GM12878 (cell line): ENCODE measurements around the gene SALL4. TPM values are rescaled to one million over a fixed set of nuclear protein-coding genes. Genes with fewer than 3 reads are reported as not detected.

ENCODE experiments used
- ATAC-seq: fragments of 200-7000 bp; cut with Tn5 transposase; 3 replicates; pipeline ENCODE4 v1.9.1; 2020; ENCODE audit warnings: mild to moderate bottlenecking, moderate library complexity
- BruUV-seq: library from RNA; stranded (reverse); fragments of 400-500 nt; replicated peaks from 2 replicates; lab custom pipeline; 2021; lab: Mats Ljungman, UMichigan
- CTCF ChIA-PET: fragments of 300-600 bp; sonication (Branson Sonifier 250); formaldehyde crosslinking; extraction: SDS; loops from one replicate; lab custom pipeline; 2021; ENCODE audit warnings: inconsistent platforms; lab: Yijun Ruan, JAX
- POLR2A ChIA-PET: fragments of 350-600 bp; formaldehyde crosslinking; extraction: SDS; loops from one replicate; lab custom pipeline; 2021; ENCODE audit warnings: inconsistent platforms; lab: Charles Lee
- RAD21 ChIA-PET: fragments of 300-600 bp; sonication (Branson Sonifier 250); formaldehyde crosslinking; loops from one replicate; lab custom pipeline; 2023; ENCODE audit warnings: antibody characterized with exemption; ENCODE audit not compliant: unreplicated experiment; lab: Charles Lee
- SMC1A ChIA-PET: fragments of 300-600 bp; sonication (Branson Sonifier 250); formaldehyde crosslinking; loops from one replicate; lab custom pipeline; 2023; ENCODE audit not compliant: unreplicated experiment, uncharacterized antibody; lab: Charles Lee
- DNase-seq: peaks from one replicate; pipeline ENCODE4 v3.0.0-alpha.2; 2011; ENCODE audit warnings: low read depth, low spot score
- FAIRE-seq: peaks from 3 replicates; lab custom pipeline; 2011; peaks lifted over from hg19 to GRCh38; lab: Jason Lieb, UNC
- H2AFZ ChIP-seq: 2 replicates; pipeline ENCODE4 v1.6.0; 2011; ENCODE audit warnings: low read depth, low read length, control low read depth; ENCODE audit not compliant: control insufficient read depth
- H3K27ac ChIP-seq: 2 replicates; pipeline ENCODE4 v1.5.1; 2011; ENCODE audit warnings: control low read depth; ENCODE audit not compliant: control insufficient read depth, insufficient read depth
- H3K27me3 ChIP-seq, 2 experiments: replicated peaks in 1 of 2; 2 replicates each; pipeline versions ENCODE4 v1.6.0 to v1.6.1; 2011; ENCODE audit warnings: low read length in 1 of 2; ENCODE audit not compliant: control insufficient read depth in 2 of 2, insufficient read depth in 2 of 2
- H3K36me3 ChIP-seq, 2 experiments: 2 replicates each; pipeline ENCODE4 v1.5.1; 2011; ENCODE audit warnings: low read length in 1 of 2; ENCODE audit not compliant: control insufficient read depth in 2 of 2, insufficient read depth in 2 of 2
- H3K4me1 ChIP-seq: 2 replicates; pipeline ENCODE4 v1.6.1; 2011; ENCODE audit warnings: mild to moderate bottlenecking, low read length, moderate library complexity, mixed read lengths; ENCODE audit not compliant: control insufficient read depth, insufficient read depth
- H3K4me2 ChIP-seq: 2 replicates; pipeline ENCODE4 v1.6.0; 2011; ENCODE audit warnings: control low read depth; ENCODE audit not compliant: control insufficient read depth, insufficient read depth
- H3K4me3 ChIP-seq: fragments of 200-600 bp; sonication (generic); 2 replicates; pipeline ENCODE4 v1.5.1; 2016
- H3K79me2 ChIP-seq: 2 replicates; pipeline ENCODE4 v1.6.0; 2011; ENCODE audit warnings: low read length; ENCODE audit not compliant: control insufficient read depth, insufficient read depth
- H3K9ac ChIP-seq: 2 replicates; pipeline ENCODE4 v1.8.0; 2011; ENCODE audit warnings: low read length, control low read depth, mixed read lengths; ENCODE audit not compliant: control insufficient read depth, insufficient read depth
- H3K9me3 ChIP-seq: replicated peaks from 3 replicates; pipeline ENCODE4 v1.5.1; 2011; ENCODE audit warnings: mild to moderate bottlenecking, low read length; ENCODE audit not compliant: control insufficient read depth, insufficient read depth
- H4K20me1 ChIP-seq: 2 replicates; pipeline ENCODE4 v1.6.0; 2011; ENCODE audit not compliant: control insufficient read depth, insufficient read depth
- BACH1 ChIP-seq: fragments of 450-650 bp; IDR thresholded peaks from 2 replicates; pipeline ENCODE4 v1.6.1; 2017; ENCODE audit warnings: mild to moderate bottlenecking, borderline replicate concordance
- BHLHE40 ChIP-seq, 2 experiments: fragments of 450-650 bp in 1 of 2; IDR thresholded peaks; 2 replicates each; pipeline ENCODE4 v1.6.1; 2011 to 2017; ENCODE audit warnings: low read depth in 2 of 2, borderline replicate concordance in 1 of 2, improper control_type of control experiment in 1 of 2, low read length in 1 of 2, mild to moderate bottlenecking in 1 of 2
- MYB ChIP-seq: fragments of 150-350 bp; IDR thresholded peaks from 2 replicates; pipeline ENCODE4 v1.6.1; 2014; ENCODE audit warnings: mild to moderate bottlenecking, low read depth, low read length, borderline replicate concordance
- MYC ChIP-seq: IDR thresholded peaks from 2 replicates; pipeline ENCODE4 v1.6.1; 2011; ENCODE audit warnings: mild to moderate bottlenecking, low read length, moderate library complexity, inconsistent platforms; ENCODE audit not compliant: insufficient read depth, insufficient replicate concordance, insufficient read length, severe bottlenecking
- NR2C2 ChIP-seq: IDR thresholded peaks from 2 replicates; pipeline ENCODE4 v1.6.1; 2011; ENCODE audit warnings: borderline replicate concordance, low read depth; ENCODE audit not compliant: control insufficient read depth, insufficient read length
- RB1 ChIP-seq: fragments of 450-650 bp; formaldehyde crosslinking; IDR thresholded peaks from 2 replicates; pipeline ENCODE4 v1.6.1; 2017; ENCODE audit warnings: mild to moderate bottlenecking, borderline replicate concordance
- RBBP5 ChIP-seq: fragments of 200-600 bp; sonication (generic); conservative IDR thresholded peaks from 2 replicates; pipeline ENCODE4 v1.6.1; 2016
- STAT3 ChIP-seq: IDR thresholded peaks from 2 replicates; pipeline ENCODE4 v1.6.1; 2011; ENCODE audit warnings: low read depth, low read length, improper control_type of control experiment
- ZNF217 ChIP-seq: fragments of 450-650 bp; IDR thresholded peaks from 2 replicates; pipeline ENCODE4 v1.6.1; 2017; ENCODE audit warnings: antibody characterized with exemption, mild to moderate bottlenecking
- WGBS: methylation state at CpG from one replicate; pipeline ENCODE4 v1.1.6; 2016; ENCODE audit warnings: low lambda C conversion rate; ENCODE audit not compliant: insufficient replicate concordance, insufficient coverage; ENCODE audit errors: missing lambda C conversion rate; 5-methylcytosine and 5-hydroxymethylcytosine counted together
- in situ Hi-C: fragments of 300-500 bp; cut with MboI; formaldehyde crosslinking; loops from 9 replicates; pipeline ENCODE4 v1.14.3; 2018; ENCODE audit warnings: mixed read lengths
- intact Hi-C: fragments of 100-400 bp; cut with micrococcal nuclease; formaldehyde crosslinking; loops from one replicate; pipeline ENCODE4 v1.14.2; 2022; ENCODE audit not compliant: unreplicated experiment
- polyA plus RNA-seq, 11 experiments: library from polyadenylated mRNA; depleted of rRNA in 4 of 11; unstranded in 6 of 11; stranded (reverse) in 5 of 11; fragments of >200 nt; fragmentation: Nextera tagmentation in 4 of 11; fragmentation: Illumina TruSeq in 1 of 11; extraction: Ambion mirVana in 4 of 11; extraction: Trizol in 1 of 11; gene quantifications; 1 replicate in 1 of 11; 2 replicates in 10 of 11; pipeline versions ENCODE4 v1.2.1 to v1.2.3, GENCODE V29; 2011 to 2016; ENCODE audit warnings: inconsistent platforms in 2 of 11, missing spikeins in 2 of 11, low read depth in 1 of 11
- total RNA-seq, 4 experiments: library from RNA; depleted of rRNA in 3 of 4; stranded (reverse); fragments of >200 nt in 3 of 4; fragmentation: Illumina TruSeq in 1 of 4; extraction: Trizol in 1 of 4; gene quantifications; 2 replicates each; pipeline versions ENCODE4 v1.2.1 to v1.2.3, GENCODE V29; 2013 to 2021
- TF ChIP-seq, protein P1 (sequence below): fragments of 450-650 bp; IDR thresholded peaks from 2 replicates; pipeline ENCODE4 v1.6.1; 2017; ENCODE audit warnings: borderline replicate concordance
- TF ChIP-seq, protein P2 (sequence below): fragments of 450-650 bp; IDR thresholded peaks from 2 replicates; pipeline ENCODE4 v1.6.1; 2017; ENCODE audit warnings: mild to moderate bottlenecking

Gene SALL4
- total and polyA plus RNA-seq, 10 of the 15 experiments (the other 5 are each of a cell fraction or from before 2014, with no cell fraction given), result 0.08 to 1.1 (median 0.23) TPM; not detected in 7

DNA sequence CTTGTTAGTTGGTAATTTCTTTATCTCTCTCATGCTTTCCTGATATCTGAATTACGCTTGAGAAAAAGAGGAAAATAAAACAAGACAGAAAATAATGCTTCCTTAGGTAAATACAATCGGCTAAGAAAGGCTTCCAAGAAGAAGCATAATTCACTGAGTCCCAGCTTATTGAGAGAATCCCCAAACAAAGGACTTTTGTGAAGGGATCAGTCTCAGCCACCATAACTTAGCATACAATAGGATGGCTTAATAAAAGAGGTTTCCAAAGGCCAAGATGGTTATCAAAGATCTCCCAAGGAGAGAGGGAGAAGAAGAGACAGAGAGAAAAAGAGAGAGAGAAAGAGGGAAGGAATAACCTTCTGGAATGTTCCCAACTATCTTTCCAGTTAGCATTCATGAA, 46.0 kb upstream of the SALL4 start:
- Histone ChIP-seq H4K20me1 (no peaks in the 10 kb centered on the region), H3K4me3 (no peak overlapping the region), H3K27ac (no peak overlapping the region), H3K79me2 (no peaks in the 10 kb centered on the region), H2AFZ (no peak overlapping the region), H3K36me3 (no peaks in the 10 kb centered on the region), H3K9ac (no peak overlapping the region), H3K4me1 (no peaks in the 10 kb centered on the region), H3K27me3 (no peaks in the 10 kb centered on the region), H3K9me3 (no peaks in the 10 kb centered on the region), H3K4me2 (no peak overlapping the region)
- DNase-seq (no peak), ATAC-seq (no peak), FAIRE-seq (no peak)
- ChIA-PET POLR2A (no interaction called here), CTCF (no interaction called here), RAD21 (no interaction called here), SMC1A (no interaction called here)
- no TSS peak for BruUV-seq
- TF ChIP-seq MYB, result no peak
- TF ChIP-seq NR2C2, result no peak
- TF ChIP-seq RBBP5, result no peak
- TF ChIP-seq ZNF217, result no peak
- no peak for TF ChIP-seq RB1
- intact Hi-C loops, result no loop called here
- in situ Hi-C loops, result no loop called here
- 29% methylated on average over 2 of the region's 2 CpGs for WGBS

DNA sequence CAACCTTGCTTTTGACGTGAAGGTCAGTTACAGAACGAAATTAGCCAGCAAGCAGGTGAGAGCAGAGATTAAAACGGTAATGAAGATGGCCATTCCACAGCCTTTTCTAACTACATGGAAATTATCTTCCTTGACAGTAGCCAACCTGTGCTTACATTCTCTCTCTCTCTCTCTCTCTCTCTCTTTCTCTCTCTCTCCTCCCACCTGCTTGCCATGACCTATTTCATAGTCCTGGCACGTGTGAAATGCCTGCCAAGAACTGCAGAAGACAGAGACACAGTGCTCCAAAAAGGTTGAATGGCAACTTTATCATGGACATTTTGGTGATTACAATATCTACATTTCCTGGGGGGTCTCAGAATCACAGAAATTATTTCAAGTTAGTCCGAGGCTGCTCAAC, 38.5 kb upstream of the SALL4 start:
- CTCF ChIA-PET, result no interaction called here
- POLR2A ChIA-PET, result no interaction called here
- Histone ChIP-seq H3K4me1 (no peaks in the 10 kb centered on the region), H3K4me3 (no peak overlapping the region), H3K27me3 (no peaks in the 10 kb centered on the region), H3K79me2 (no peaks in the 10 kb centered on the region), H2AFZ (no peak overlapping the region), H3K36me3 (no peaks in the 10 kb centered on the region), H3K4me2 (no peak overlapping the region), H4K20me1 (no peaks in the 10 kb centered on the region), H3K27ac (no peak overlapping the region), H3K9me3 (no peaks in the 10 kb centered on the region), H3K9ac (no peak overlapping the region)
- DNase-seq (no peak), ATAC-seq (no peak), FAIRE-seq (no peak)
- SMC1A ChIA-PET, result no interaction called here
- RAD21 ChIA-PET, result no interaction called here
- no TSS peak for BruUV-seq
- intact Hi-C loops (no loop called here), in situ Hi-C loops (no loop called here)
- WGBS, result 16% methylated on average over 5 of the region's 5 CpGs
- TF ChIP-seq BACH1 (no peak), BHLHE40 (IDR thresholded peaks at IDR 0.05; ENCODE audit: borderline replicate concordance in 1 of 2, low read depth in 2 of 2, low read length in 1 of 2) (no peak), STAT3 (no peak), MYC (no peak)
- TF ChIP-seq, protein P1, sequence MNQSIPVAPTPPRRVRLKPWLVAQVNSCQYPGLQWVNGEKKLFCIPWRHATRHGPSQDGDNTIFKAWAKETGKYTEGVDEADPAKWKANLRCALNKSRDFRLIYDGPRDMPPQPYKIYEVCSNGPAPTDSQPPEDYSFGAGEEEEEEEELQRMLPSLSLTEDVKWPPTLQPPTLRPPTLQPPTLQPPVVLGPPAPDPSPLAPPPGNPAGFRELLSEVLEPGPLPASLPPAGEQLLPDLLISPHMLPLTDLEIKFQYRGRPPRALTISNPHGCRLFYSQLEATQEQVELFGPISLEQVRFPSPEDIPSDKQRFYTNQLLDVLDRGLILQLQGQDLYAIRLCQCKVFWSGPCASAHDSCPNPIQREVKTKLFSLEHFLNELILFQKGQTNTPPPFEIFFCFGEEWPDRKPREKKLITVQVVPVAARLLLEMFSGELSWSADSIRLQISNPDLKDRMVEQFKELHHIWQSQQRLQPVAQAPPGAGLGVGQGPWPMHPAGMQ, result no peak
- TF ChIP-seq, protein P2, sequence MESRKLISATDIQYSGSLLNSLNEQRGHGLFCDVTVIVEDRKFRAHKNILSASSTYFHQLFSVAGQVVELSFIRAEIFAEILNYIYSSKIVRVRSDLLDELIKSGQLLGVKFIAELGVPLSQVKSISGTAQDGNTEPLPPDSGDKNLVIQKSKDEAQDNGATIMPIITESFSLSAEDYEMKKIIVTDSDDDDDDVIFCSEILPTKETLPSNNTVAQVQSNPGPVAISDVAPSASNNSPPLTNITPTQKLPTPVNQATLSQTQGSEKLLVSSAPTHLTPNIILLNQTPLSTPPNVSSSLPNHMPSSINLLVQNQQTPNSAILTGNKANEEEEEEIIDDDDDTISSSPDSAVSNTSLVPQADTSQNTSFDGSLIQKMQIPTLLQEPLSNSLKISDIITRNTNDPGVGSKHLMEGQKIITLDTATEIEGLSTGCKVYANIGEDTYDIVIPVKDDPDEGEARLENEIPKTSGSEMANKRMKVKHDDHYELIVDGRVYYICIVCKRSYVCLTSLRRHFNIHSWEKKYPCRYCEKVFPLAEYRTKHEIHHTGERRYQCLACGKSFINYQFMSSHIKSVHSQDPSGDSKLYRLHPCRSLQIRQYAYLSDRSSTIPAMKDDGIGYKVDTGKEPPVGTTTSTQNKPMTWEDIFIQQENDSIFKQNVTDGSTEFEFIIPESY, result no peak
